Germinal center (tissue), 1 donor: Measurements from ENCODE around the gene RXRG.
"Not testable (repeated sequence)": the region's sequence is repeated elsewhere in the genome, so short reads cannot be mapped to it uniquely, and the experiment has no call there.

Experiments used
- DNase-seq: peaks from one replicate; pipeline ENCODE4 v3.0.0; 2012; ENCODE audit warnings: mixed read lengths, low spot score

RXRG gene

DNA sequence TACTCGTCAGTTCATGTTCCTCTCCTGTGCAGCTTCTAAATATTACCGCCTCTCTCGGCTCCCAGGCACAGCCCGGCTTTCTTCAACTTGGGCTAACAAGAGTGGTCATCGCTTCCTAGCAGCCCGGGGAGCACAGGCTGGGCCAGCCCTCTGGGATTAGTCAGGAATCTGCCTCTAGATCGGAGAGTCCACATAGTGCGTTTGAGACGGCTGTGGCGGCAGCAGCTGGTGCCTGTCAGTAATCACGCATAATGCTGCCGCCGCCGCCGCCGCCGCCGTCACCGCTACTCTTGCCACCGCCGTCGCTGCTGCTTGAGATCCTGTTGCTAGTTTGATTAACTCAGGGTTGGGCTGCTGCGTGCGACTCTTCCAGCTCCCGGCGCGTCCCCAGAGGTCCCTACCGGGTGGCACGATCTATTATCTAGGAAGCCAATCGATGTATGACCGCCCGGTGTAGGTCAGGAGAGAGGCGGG lies at the start of gene RXRG:
Gene RXRG, minus strand, starts transcription at position 230 of the 474 bp plus-strand sequence. CDS start 233 bp downstream, outside the sequence.
- no peak for DNase-seq

DNA sequence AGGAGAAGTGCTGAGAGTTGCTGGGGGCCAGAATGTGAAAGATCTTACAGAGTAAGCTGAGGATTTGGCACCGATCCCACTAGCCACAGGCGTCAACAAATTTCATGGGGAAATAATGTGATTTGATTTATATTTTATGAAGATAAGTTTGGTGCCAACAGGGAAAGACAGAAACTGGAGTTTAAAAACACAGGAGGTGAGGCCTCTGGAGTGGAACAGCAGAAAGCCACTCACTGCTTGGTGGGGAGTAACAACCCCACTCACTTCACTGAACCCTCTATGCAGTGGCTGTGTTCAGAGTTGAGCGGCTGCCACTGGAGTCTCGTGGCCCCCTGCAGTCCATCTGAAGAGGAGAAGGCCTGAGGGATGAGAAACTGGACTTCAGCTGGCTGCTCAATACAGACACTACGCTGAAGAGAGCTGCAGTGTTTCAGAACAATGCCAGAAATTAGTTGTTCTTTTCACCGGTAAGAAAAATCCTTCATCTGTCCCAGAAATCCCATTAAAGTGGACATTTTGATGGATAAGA lies 48.0 kb upstream of the RXRG start:
- DNase-seq: no peak

DNA sequence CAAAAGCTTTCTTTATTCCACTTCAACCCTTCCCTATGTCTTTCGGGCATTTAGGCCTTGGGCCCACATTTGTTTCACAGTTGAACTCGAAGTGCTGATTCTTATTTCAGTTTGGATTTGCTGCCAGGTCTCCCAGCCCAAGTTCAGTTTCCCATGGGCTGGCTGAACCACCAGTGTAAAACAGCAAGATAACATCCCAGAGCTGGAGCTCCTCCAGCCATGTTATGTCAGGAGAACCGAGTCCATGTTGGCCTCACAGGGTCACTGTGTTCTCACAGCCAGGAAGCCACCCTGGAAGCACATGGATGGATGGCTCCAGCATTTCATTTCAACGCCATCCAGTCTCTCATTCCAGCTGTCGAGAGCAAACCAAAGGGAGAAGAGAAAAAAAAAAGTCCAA lies 45.2 kb upstream of the RXRG start:
- no peak for DNase-seq

DNA sequence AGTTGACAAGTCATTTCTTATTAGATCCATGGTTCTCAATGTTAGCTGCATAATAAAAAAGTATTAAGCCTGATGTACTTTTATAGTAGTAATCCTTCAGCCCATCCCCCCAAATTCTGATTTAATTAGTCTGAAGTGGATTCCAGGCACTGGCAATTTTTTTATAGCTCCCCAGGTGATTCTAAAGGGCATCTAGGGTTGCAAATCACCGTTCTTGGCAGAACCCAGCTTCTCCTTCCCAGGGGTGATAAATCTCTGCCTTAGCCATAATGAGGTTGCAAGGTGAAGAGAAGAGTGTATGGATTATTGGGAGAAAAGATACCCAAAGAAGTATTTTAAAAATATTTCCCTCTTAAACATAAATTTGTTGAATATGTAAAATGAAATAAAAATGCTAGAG lies 43.0 kb upstream of the RXRG start:
- no peak for DNase-seq

DNA sequence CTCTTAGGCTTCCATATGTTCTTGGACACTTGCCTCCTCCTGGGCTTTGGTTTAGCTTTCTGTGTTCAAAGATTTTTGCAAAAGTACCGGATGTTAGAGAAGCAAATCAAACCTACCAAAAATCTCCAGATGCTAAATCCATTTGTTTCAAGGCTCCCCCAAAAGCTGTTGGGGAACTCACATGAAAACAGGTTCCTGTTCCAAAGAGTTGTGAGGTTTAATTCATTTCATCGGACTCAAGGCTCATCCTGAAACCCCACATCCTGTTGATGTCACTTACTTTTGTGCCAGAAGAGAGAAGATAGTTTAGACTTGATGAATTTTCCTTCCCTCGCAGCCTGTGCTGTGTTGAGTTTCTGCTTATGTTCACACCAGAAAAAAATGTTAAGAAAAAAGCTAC lies 41.7 kb upstream of the RXRG start:
- DNase-seq: no peak

DNA sequence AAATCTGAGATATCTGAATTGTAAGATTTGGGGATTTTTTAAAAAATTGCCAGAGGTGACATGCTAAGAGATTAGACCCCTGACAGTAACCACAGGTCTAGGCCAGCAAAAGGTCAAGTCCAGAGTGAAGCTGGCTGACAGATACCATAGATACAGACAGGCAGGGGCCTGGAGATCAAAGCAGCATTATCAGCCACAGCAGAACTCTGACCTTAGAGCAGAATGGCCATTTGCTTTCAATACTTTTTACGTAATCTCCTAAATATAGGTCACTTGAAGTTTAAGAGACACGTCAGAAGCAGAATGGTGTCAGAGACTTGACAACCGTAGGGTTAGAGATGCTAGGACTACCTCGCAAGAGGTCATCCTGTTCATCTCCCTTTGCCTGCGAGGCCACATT lies 40.8 kb upstream of the RXRG start:
- DNase-seq: no peak

DNA sequence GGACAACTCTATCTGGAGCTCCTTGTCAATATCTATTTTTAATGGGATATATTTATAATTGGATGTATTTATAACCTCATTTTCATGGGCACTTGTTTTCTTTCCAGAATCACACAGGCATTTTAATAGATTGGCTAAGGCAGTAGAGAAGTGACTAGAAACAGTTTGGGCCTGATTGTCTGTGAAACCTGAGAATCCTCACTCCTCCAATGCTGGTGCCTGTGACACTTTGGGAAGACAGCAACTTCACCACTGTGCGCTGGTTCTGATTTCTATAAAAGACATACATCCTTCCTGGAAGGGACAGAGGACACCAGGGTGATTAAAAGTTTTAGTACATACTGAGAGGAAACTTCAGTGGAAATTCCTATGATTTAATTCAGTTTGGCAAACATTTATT lies 39.6 kb upstream of the RXRG start:
- no peak for DNase-seq

DNA sequence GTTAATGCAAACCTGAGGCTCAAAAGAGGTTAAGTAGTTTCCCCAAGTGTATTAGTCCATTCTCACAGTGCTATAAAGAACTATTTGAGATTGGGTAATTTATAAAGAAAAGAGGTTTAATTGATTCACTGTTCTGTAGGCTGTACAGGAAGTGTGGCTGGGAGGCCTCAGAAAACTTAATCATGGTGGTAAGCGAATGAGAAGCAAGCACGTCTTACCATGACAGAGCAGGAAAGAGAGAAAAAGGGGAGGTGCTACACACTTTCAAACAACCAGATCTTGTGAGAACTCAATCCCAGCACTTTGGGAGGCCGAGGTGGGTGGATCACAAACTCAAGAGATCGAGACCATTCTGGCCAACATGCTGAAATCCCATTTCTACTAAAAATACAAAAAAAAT lies 38.5 kb upstream of the RXRG start:
- DNase-seq: no peak

DNA sequence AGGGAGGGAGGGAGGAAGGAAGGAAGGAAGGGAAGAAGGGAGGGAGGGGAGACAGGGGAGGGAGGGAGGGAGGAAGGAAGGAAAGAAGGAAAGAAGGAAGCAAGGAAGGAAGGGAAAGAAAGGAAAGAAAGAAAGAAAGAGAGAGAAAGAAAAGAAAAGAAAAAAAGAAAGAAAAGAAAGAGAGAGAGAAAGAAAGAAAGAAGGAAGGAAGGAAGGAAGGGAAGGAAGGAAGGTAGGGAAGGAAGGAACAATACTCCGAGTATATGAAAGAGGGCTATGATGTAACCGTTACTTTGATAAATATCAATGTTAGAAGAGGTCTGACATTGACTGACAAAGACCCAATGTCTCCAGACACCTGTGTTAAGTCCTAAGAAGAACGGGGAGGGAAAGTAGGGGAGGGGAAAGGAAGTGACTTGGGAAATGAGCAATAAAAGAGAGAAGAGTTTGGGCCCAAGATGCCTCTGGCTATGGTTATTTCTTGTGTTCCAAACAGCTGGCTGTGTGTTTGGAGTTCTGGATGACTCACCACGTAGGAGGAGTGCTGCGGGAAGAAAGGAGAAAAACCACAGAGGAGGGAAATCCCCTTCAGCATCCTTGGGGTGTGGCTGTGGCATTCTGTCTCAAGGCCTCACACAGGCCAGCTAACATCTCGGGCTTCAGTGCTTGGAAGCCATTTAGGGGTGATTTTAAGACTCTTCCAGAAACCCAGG lies 37.0 kb upstream of the RXRG start:
- no peak for DNase-seq

DNA sequence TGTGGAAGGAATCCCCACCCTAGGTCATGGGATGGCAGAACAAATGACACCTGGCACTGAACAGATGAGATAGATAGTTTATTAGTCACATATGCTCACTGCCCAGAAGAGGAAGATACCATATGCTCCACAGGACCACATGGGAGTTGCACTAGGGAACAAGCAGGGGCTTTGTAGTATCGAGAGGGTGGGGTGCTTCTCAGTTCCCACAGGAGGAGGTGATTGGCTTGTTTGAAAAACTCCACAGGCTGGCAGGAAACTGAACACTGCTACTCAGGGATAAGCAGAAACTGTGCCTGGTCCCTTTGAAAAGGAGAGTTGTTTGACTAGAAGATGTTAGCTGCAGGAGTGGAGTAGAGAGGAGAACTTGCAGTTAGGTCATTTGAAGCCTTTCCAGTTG lies 31.9 kb upstream of the RXRG start:
- no peak for DNase-seq

DNA sequence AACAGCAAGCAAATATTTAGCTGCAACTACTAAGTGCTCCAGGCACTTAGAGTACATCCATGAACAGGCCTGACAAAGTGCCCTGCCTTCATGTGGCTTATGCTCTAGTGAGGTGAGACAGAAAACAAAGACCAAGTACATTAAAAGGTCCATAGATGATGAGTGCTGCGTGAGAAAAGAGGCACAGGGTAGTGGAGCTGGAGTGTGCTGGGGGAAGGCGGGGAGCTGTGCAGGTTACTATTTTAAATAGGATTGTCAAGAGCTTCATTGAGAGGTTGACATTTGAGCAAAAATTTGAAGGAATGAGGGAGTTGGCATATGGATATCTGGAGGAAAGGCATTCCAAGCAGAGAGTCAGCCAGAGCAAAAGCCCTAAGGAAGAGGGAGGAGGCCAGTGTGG lies 29.3 kb upstream of the RXRG start:
- DNase-seq: no peak

DNA sequence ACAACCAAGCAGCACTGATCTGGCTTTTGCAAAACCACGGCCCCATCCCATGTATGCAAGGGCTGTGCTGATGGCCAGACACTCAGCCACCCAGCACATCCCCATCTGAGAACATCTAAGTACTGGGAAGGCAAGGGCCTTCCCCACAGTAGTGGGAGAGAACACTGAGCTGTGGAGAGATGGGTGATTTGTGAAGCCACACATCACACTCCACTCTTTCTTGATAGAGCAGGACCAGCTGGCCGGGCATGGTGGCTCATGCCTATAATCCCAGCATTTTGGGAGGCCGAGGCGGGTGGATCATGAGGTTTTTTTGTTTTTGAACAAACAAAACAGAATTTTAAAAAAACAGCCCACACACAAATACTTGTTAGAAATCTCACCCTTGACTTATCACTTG lies 28.2 kb upstream of the RXRG start:
- DNase-seq: no peak

DNA sequence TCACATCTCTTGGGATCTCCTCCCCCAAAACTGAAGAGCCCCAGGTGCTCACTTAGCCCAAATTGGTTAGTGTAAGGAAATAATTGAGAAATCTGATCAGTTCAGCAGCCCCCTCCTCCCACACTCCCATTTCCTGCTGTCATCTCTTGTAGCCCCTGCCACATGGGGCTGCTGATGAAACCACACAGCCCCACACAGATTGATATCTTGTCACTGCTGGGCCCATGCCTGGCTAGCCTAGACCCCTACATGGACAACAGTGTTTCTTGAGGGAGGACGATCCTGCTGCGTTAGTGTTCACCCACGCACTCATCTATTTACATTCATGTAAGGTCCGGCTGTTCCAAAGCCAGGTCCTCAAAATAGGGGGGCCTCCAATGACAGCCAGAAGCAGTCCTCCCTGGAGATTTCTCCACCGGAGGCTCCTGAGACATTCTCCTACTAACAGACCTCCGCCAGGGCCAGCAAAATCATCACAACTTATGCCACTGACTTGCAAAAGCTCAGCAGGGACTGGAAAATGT lies 23.9 kb upstream of the RXRG start:
- no peak for DNase-seq

DNA sequence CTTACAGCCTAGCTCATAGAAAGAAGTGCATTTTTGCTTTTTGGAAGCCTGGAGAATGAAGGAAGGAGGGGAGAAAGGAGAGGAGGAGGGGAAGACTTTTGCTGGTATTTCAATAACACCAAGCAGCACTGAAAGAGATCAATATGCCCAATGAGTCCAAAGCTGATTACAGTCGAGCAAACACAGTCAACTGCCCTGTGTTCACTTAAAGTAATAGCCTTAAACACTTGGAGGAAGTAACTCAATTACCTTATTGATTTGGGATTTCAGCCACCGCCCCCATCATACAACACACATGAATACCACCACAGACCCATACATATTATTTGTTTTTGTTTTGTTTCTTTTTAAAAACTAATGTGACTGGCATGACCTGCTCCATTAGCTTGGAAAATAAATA lies 23.3 kb upstream of the RXRG start:
- no peak for DNase-seq

DNA sequence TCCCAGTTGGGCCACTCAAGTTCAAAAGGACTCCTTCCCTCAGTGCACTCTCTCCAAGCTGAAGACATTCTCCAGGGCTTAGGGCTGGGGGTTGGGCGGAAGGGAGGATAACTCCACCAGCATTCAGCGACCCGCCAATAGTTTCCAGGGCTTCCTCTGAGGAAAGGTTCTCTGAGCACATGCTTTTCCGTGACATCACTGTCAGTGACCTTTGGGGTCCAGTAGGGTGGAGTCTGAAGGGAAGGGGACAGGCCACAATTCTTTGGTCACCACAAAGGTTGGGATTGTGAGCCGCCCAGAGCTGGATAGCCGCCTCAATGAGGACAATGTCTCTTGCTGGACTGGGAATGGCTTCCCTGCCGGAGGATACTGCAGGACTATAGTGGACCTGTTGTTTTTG lies 22.8 kb upstream of the RXRG start:
- DNase-seq: no peak

DNA sequence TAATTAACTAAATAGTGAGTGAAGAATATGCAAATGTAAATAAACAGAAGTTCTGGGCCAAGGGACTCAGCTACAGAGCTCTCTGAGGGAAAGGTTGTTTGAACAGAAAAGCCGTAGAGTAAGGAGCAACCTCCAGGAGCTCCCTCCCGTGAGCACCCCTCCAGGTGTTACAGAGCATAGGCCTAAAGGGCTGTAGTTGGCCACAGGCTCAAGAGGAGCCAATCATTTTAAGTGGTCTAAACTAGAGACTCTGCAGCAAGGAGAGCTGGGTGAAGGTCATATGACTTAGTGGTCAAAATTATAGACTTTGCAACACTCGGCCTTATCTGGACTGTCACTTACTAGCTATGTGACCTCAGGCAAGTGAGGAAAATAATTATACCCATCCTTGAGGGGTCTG lies 19.1 kb upstream of the RXRG start:
- no peak for DNase-seq

DNA sequence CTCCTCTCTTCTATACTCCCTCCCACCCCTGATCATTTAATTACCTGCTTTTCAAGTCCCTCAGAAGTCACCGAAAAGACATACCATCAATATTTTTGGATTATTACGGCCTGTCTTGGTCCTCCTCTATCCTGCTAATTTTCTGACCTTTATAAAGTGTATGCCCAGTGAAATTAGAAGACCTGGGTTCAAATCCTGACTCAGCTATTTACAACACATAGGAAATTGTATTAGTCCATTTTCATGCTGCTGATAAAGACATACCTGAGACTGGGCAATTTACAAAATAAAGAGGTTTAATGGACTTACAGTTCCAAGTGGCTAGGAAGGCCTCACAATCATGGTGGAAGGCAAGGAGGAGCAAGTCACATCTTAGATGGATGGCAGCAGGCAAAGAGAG lies 14.8 kb upstream of the RXRG start:
- not testable (repeated sequence) for DNase-seq

DNA sequence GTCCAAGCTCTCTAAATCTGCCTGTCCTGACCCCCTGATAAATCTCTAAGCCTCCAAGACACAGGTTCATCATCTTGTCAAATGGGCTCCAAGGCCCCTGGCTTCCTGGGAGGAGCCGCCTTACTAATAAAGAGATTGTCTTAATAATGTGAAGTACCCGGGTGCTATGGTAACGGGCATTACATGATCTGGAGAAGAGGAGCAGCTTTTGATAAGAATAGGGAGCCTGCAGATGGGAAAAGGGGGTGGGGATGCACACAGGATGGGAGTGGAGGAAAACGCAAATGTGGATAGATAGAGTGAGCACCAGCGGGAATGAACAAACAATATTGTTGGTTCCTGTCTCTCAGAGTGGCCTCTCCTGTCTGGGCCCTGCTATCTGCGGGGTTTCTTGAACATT lies 11.9 kb upstream of the RXRG start:
- DNase-seq: no peak

DNA sequence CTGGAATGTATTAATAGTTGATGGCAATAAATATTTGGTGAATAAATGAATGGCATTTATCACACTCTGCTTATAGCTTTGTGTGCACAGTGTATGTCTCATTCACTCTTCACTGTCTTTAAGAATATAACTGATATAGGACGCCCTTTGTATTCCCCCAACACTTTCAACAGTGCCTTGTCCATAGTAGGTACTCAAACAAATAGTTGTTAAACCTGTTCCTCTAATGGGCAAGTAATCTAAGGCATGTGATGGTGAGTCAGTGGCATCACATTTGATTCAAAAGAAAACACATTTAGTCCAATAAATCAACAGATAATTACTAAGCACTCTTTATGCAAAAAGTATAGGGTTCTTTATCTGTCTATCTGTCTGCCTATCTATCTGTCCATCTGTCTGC lies 11.2 kb upstream of the RXRG start:
- no peak for DNase-seq

DNA sequence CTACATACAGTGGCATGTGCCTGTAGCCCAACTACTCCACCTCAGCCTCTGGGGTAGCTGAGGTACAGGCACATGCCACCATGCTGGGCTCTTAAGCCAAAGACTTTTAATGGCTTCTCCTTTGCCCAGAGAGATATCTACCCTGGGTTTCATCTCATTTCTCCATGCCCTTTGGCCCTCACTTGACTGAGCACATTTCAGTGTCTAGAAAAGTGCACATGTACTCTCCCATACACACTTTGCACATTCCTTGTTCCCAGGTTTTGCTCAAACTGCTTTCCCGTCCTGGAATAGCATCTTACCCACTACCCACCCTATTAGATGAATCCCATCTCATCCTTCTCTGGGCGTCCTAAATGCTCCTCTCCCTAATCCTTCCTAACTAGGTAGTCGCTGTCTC lies 10.2 kb upstream of the RXRG start:
- DNase-seq: no peak

DNA sequence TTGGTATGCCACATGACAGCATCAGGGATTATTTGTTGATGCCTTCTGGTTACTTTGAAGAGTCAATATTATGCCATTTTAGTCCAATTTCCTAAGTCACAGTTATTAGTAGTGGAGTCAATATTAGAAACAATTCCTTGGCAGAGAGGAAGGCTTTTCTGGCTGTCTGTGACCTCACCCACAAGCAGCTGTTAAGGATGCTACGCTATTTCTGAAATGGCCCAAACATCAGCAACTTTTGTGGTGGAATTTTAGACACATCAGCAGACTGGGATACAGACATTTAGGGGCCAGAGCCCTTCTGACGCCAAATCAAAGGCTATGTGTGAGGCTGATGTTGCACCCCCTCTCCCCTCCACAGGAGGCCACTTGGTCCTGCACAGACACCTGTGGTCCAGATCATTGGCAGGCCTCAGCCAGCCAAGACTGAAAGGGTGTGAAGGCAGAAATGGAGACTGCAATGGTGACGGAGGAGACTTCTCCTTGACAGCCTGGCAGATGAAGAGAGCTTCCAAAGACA lies 9.2 kb upstream of the RXRG start:
- no peak for DNase-seq

DNA sequence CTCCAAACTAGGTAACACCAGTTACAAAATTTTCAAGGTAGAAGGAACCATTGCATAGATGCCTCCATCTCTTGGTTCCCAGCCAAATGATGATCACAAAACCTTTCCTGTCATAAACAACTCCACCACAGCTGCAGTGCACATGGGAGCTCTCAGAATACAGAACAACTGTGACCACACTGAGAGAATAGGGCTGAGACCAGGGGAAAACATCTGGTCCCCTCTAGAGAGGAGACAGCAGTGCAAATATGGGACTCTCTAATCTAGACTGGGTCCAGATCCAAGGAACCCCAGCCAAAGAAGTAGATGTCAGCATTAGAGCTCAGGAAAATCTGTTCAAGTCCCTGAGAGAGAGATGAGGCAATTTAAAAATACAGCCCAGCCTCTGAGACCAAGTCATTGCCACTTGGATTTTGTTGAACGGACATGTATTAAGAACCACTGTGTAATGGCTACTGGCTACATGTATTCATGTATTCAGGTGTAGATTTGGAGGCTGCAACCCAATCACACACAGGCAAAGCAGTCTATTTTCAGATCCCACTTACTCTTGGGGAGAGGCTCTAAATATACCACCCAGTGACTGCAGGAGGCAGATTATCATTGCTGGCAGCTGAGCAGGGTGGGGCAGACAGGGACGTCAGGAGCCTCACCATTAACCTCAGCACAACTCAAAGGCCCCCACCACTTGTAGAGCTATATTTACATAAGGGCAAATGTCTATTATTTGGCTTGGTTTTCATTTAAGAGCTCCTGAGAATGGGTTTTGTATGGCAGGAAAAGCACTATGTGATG lies 7.6 kb upstream of the RXRG start:
- DNase-seq: no peak

DNA sequence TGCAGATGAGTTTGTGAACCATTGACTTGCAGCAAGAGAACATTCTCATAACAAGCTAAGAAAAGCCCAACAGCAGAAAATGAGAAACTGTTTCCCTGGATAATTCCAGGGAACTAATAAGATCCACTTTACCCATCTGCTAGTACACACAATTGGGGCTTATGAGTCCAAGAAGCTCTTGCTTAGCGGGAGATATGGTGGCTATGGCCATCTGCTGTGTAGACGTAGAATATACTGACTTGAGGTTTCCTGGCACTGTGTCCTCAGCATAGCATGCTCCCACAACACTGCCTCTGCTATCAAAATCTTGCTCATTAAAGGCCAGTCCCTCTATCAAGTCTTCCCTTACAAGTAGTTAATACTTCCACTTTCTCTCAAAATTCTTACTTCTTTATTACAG lies 6.8 kb upstream of the RXRG start:
- no peak for DNase-seq
